GM21381 (cell line): ENCODE measurements around the gene POLR2L.
A peak's percentile ranks its signal among the peaks of the same experiment; 100 is the strongest.

Experiments used
- ATAC-seq: cut with Tn5 transposase; IDR thresholded peaks from one replicate; pipeline ENCODE4 v1.9.1; 2021; ENCODE audit warnings: mild to moderate bottlenecking, moderate library complexity; ENCODE audit not compliant: unreplicated experiment

The POLR2L gene

GRCh38 chr11:855796-856195, 13.5 kb upstream of the POLR2L start:
- ATAC-seq, result no peak

- no peak for ATAC-seq
Measured at GRCh38 chr11:855330-855674, 13.0 kb upstream of the POLR2L start.

- no peak for ATAC-seq
Measured at GRCh38 chr11:854601-855329, 12.4 kb upstream of the POLR2L start.

GRCh38 chr11:853682-854448, 11.5 kb upstream of the POLR2L start:
- no peak for ATAC-seq

- no peak for ATAC-seq
Measured at GRCh38 chr11:852762-853161, 10.4 kb upstream of the POLR2L start.

- no peak for ATAC-seq
Measured at GRCh38 chr11:850775-851763, 8.7 kb upstream of the POLR2L start.

GRCh38 chr11:849951-850774, 7.8 kb upstream of the POLR2L start:
- no peak for ATAC-seq

GRCh38 chr11:849104-849824, 6.9 kb upstream of the POLR2L start:
- no peak for ATAC-seq

- no peak for ATAC-seq
Measured at GRCh38 chr11:848380-848931, 6.1 kb upstream of the POLR2L start.

- no peak for ATAC-seq
Measured at GRCh38 chr11:847876-848275, 5.5 kb upstream of the POLR2L start.

GRCh38 chr11:846496-847098, 4.3 kb upstream of the POLR2L start:
- no peak for ATAC-seq

- ATAC-seq, result no peak
Measured at GRCh38 chr11:845872-846495, 3.7 kb upstream of the POLR2L start.

- no peak for ATAC-seq
Measured at GRCh38 chr11:844693-845644, 2.6 kb upstream of the POLR2L start.

GRCh38 chr11:843818-844692, 1.7 kb upstream of the POLR2L start:
- no peak for ATAC-seq

- peak; percentile 6 for ATAC-seq
Measured at GRCh38 chr11:843086-843734, 881 bp upstream of the POLR2L start.

- ATAC-seq, result no peak
Measured at GRCh38 chr11:841981-842369, 354 bp downstream of the POLR2L start.
